Mesenchymal stem cell (in vitro differentiated cells and primary cell): ENCODE measurements around the gene TDRD7.
"Not testable (repeated sequence)": the region's sequence is repeated elsewhere in the genome, so short reads cannot be mapped to it uniquely, and the experiment has no call there.

ENCODE experiments used
- DNase-seq: peaks from one replicate; pipeline ENCODE4 v3.0.0-alpha.2; 2013
- H2AFZ ChIP-seq: one replicate; pipeline ENCODE4 v1.6.1; 2013; ENCODE audit warnings: low read depth, mild to moderate bottlenecking, control low read depth, inconsistent platforms, low read length, moderate library complexity
- H2AK5ac ChIP-seq: 2 replicates; pipeline ENCODE4 v1.6.1; 2013; ENCODE audit warnings: low read length, moderate library complexity, mild to moderate bottlenecking, inconsistent platforms; ENCODE audit not compliant: severe bottlenecking
- H2BK120ac ChIP-seq: one replicate; pipeline ENCODE4 v1.6.1; 2013; ENCODE audit warnings: low read depth, mild to moderate bottlenecking, inconsistent platforms, low read length, moderate library complexity
- H2BK12ac ChIP-seq, 2 experiments: one replicate each; pipeline ENCODE4 v1.6.1; 2013; ENCODE audit warnings: inconsistent platforms in 2 of 2, low read length in 2 of 2, mild to moderate bottlenecking in 2 of 2, moderate library complexity in 2 of 2, control low read depth in 1 of 2
- H2BK15ac ChIP-seq: one replicate; pipeline ENCODE4 v1.6.1; 2013; ENCODE audit warnings: mild to moderate bottlenecking, low read depth, inconsistent platforms; ENCODE audit not compliant: poor library complexity, severe bottlenecking
- H2BK5ac ChIP-seq: 2 replicates; pipeline ENCODE4 v1.6.1; 2013; ENCODE audit warnings: low read depth, mild to moderate bottlenecking, low read length, control low read depth, inconsistent platforms; ENCODE audit not compliant: poor library complexity, severe bottlenecking
- H3K14ac ChIP-seq, 2 experiments: one replicate each; pipeline ENCODE4 v1.6.1; 2013; ENCODE audit warnings: inconsistent platforms in 2 of 2, low read length in 2 of 2, control low read depth in 1 of 2, mild to moderate bottlenecking in 1 of 2, moderate library complexity in 1 of 2
- H3K18ac ChIP-seq, 2 experiments: one replicate each; pipeline ENCODE4 v1.6.1; 2013; ENCODE audit warnings: inconsistent platforms in 2 of 2, low read length in 2 of 2, control low read depth in 1 of 2, low read depth in 1 of 2, mild to moderate bottlenecking in 1 of 2
- H3K23ac ChIP-seq, 2 experiments: one replicate each; pipeline ENCODE4 v1.6.1; 2013; ENCODE audit warnings: inconsistent platforms in 2 of 2, low read length in 2 of 2, mild to moderate bottlenecking in 2 of 2, moderate library complexity in 2 of 2, control low read depth in 1 of 2
- H3K27ac ChIP-seq: 2 replicates; pipeline ENCODE4 v1.5.1; 2013; ENCODE audit warnings: mild to moderate bottlenecking, moderate library complexity, low read length, control low read depth, inconsistent platforms; ENCODE audit not compliant: poor library complexity, severe bottlenecking
- H3K27me3 ChIP-seq, 2 experiments: 2 replicates each; pipeline versions ENCODE4 v1.6.1 to v1.7.0; 2013; ENCODE audit warnings: low read length in 2 of 2, mild to moderate bottlenecking in 2 of 2, moderate library complexity in 2 of 2, control low read depth in 1 of 2, inconsistent platforms in 1 of 2; ENCODE audit not compliant: control insufficient read depth in 1 of 2, insufficient read depth in 1 of 2
- H3K36me3 ChIP-seq, 2 experiments: 2 replicates each; pipeline versions ENCODE4 v1.6.1 to v1.7.0; 2013; ENCODE audit warnings: low read length in 2 of 2, control low read depth in 1 of 2, inconsistent platforms in 1 of 2, low read depth in 1 of 2, mild to moderate bottlenecking in 1 of 2; ENCODE audit not compliant: insufficient read depth in 2 of 2, control insufficient read depth in 1 of 2
- H3K4ac ChIP-seq, 2 experiments: one replicate each; pipeline ENCODE4 v1.6.1; 2013; ENCODE audit warnings: inconsistent platforms in 2 of 2, low read length in 2 of 2, mild to moderate bottlenecking in 2 of 2, moderate library complexity in 2 of 2, control low read depth in 1 of 2, low read depth in 1 of 2
- H3K4me1 ChIP-seq: 2 replicates; pipeline ENCODE4 v1.6.1; 2013; ENCODE audit warnings: low read depth, low read length, control low read depth; ENCODE audit not compliant: control insufficient read depth, insufficient read depth
- H3K4me2 ChIP-seq: 2 replicates; pipeline ENCODE4 v1.6.1; 2013; ENCODE audit warnings: low read length, mild to moderate bottlenecking, inconsistent platforms; ENCODE audit not compliant: poor library complexity, severe bottlenecking
- H3K4me3 ChIP-seq, 2 experiments: 2 replicates each; pipeline versions ENCODE4 v1.5.1 to v1.7.0; 2013; ENCODE audit warnings: low read length in 2 of 2, mild to moderate bottlenecking in 2 of 2, control low read depth in 1 of 2, low read depth in 1 of 2; ENCODE audit not compliant: insufficient read depth in 1 of 2
- H3K79me1 ChIP-seq: replicated peaks from 2 replicates; pipeline ENCODE4 v1.6.1; 2013; ENCODE audit warnings: mild to moderate bottlenecking, control low read depth, low read length, inconsistent platforms; ENCODE audit not compliant: poor library complexity, severe bottlenecking
- H3K9ac ChIP-seq: 2 replicates; pipeline ENCODE4 v1.7.0; 2013; ENCODE audit warnings: mild to moderate bottlenecking, low read length, moderate library complexity
- H3K9me3 ChIP-seq: 2 replicates; pipeline ENCODE4 v1.7.0; 2013; ENCODE audit warnings: mild to moderate bottlenecking, low read length; ENCODE audit not compliant: control insufficient read depth
- H4K8ac ChIP-seq: one replicate; pipeline ENCODE4 v1.6.1; 2013; ENCODE audit warnings: inconsistent platforms, mild to moderate bottlenecking, low read length, moderate library complexity
- H4K91ac ChIP-seq: one replicate; pipeline ENCODE4 v1.6.1; 2013; ENCODE audit warnings: mild to moderate bottlenecking, low read length, inconsistent platforms
- WGBS: methylation state at CpG from one replicate; pipeline ENCODE4 v1.1.7; 2013; ENCODE audit warnings: mixed read lengths; 5-methylcytosine and 5-hydroxymethylcytosine counted together

Gene TDRD7

GRCh38 chr9:97453573-97453972 lies 41.7 kb downstream of the TDRD7 start:
- H2BK5ac ChIP-seq, H3K79me1 ChIP-seq, H3K27me3 ChIP-seq, H4K8ac ChIP-seq, H3K18ac ChIP-seq, H2BK120ac ChIP-seq, H2BK12ac ChIP-seq, H3K27ac ChIP-seq, H3K4me1 ChIP-seq, H3K23ac ChIP-seq, H2AK5ac ChIP-seq, H3K9me3 ChIP-seq, H4K91ac ChIP-seq, H3K4me3 ChIP-seq, DNase-seq, H3K9ac ChIP-seq, H2BK15ac ChIP-seq, H2AFZ ChIP-seq, H3K4ac ChIP-seq, H3K4me2 ChIP-seq, H3K14ac ChIP-seq: not testable (repeated sequence)
- 95% methylated on average over 3 of the region's 3 CpGs for WGBS
- peaks cover 0 to 12% of the 10 kb centered on the region in 2 experiments for H3K36me3 ChIP-seq

GRCh38 chr9:97456841-97457240 lies 44.9 kb downstream of the TDRD7 start:
- not testable (repeated sequence) for H3K4me1 ChIP-seq, H3K4me3 ChIP-seq, H4K8ac ChIP-seq, DNase-seq, H2BK120ac ChIP-seq, H3K18ac ChIP-seq, H3K27me3 ChIP-seq, H2AFZ ChIP-seq, H3K9ac ChIP-seq, H2BK5ac ChIP-seq, H3K9me3 ChIP-seq, H3K27ac ChIP-seq, H3K23ac ChIP-seq, H2AK5ac ChIP-seq, H3K14ac ChIP-seq, H3K4ac ChIP-seq, H3K36me3 ChIP-seq, H4K91ac ChIP-seq, H2BK12ac ChIP-seq, H2BK15ac ChIP-seq, H3K79me1 ChIP-seq, H3K4me2 ChIP-seq

- H3K27ac ChIP-seq: no peak overlapping the region
- H3K4me2 ChIP-seq: no peak overlapping the region
- no peaks in the 10 kb centered on the region for H3K9me3 ChIP-seq
- H4K91ac ChIP-seq: no peak overlapping the region
- DNase-seq: no peak
- H3K4me3 ChIP-seq: no peak overlapping the region
- no peak overlapping the region for H2AFZ ChIP-seq
- H3K14ac ChIP-seq: no peak overlapping the region
- no peaks in the 10 kb centered on the region for H3K27me3 ChIP-seq
- H4K8ac ChIP-seq: no peak overlapping the region
- no peak overlapping the region for H2BK15ac ChIP-seq
- H3K18ac ChIP-seq: no peak overlapping the region
- no peak overlapping the region for H3K4ac ChIP-seq
- no peak overlapping the region for H2AK5ac ChIP-seq
- H3K9ac ChIP-seq: no peak overlapping the region
- H3K4me1 ChIP-seq: no peaks in the 10 kb centered on the region
- no peak overlapping the region for H2BK5ac ChIP-seq
- H3K36me3 ChIP-seq: peaks cover 0 to 6% of the 10 kb centered on the region in 2 experiments
- H3K23ac ChIP-seq: no peak overlapping the region
- H3K79me1 ChIP-seq: no peaks in the 10 kb centered on the region
- no peak overlapping the region for H2BK12ac ChIP-seq
- H2BK120ac ChIP-seq: no peak overlapping the region
These were observed 47.4 kb downstream of the TDRD7 start for GRCh38 chr9:97459326-97459725.

GRCh38 chr9:97462159-97462558 lies 50.3 kb downstream of the TDRD7 start:
- Histone ChIP-seq H3K23ac (no peak overlapping the region), H3K27ac (no peak overlapping the region), H2BK5ac (no peak overlapping the region), H2BK15ac (no peak overlapping the region), H3K9me3 (no peaks in the 10 kb centered on the region), H4K91ac (no peak overlapping the region), H2BK120ac (no peak overlapping the region), H2AK5ac (no peak overlapping the region), H3K4me3 (no peak overlapping the region), H4K8ac (no peak overlapping the region), H3K9ac (no peak overlapping the region), H3K18ac (no peak overlapping the region), H3K36me3 (peaks cover 0 to 23% of the 10 kb centered on the region in 2 experiments), H3K27me3 (no peaks in the 10 kb centered on the region), H2AFZ (no peak overlapping the region), H3K79me1 (no peaks in the 10 kb centered on the region), H2BK12ac (no peak overlapping the region), H3K4me2 (no peak overlapping the region), H3K4ac (no peak overlapping the region), H3K4me1 (no peaks in the 10 kb centered on the region), H3K14ac (no peak overlapping the region)
- DNase-seq: no peak
- 100% methylated on average over 2 of the region's 3 CpGs for WGBS
